H9 (cell line): ENCODE measurements around the gene PROX1. TPM values are rescaled to one million over a fixed set of nuclear protein-coding genes. Genes with fewer than 3 reads are reported as not detected.
A peak's percentile ranks its signal among the peaks of the same experiment; 100 is the strongest.

Source experiments
- DNase-seq: peaks from one replicate; pipeline ENCODE4 v3.0.0-alpha.2; 2017
- H2AFZ ChIP-seq: one replicate; pipeline ENCODE4 v1.6.1; 2013; ENCODE audit warnings: mild to moderate bottlenecking, low read length, control low read depth, moderate library complexity
- H2AK5ac ChIP-seq: 2 replicates; pipeline ENCODE4 v1.6.1; 2013; ENCODE audit warnings: low read length, control low read depth, mixed read lengths; ENCODE audit not compliant: insufficient read length
- H2BK120ac ChIP-seq: one replicate; pipeline ENCODE4 v1.6.1; 2013; ENCODE audit warnings: low read depth, mild to moderate bottlenecking, low read length, control low read depth, inconsistent platforms; ENCODE audit not compliant: poor library complexity, severe bottlenecking
- H2BK12ac ChIP-seq: 2 replicates; pipeline ENCODE4 v1.6.1; 2013; ENCODE audit warnings: low read length, control low read depth, mixed read lengths, low read depth; ENCODE audit not compliant: insufficient read length
- H2BK15ac ChIP-seq: 2 replicates; pipeline ENCODE4 v1.6.1; 2013; ENCODE audit warnings: low read depth, low read length, control low read depth
- H2BK20ac ChIP-seq: one replicate; pipeline ENCODE4 v1.6.1; 2013; ENCODE audit warnings: low read depth, mild to moderate bottlenecking, low read length, control low read depth, inconsistent platforms; ENCODE audit not compliant: poor library complexity, severe bottlenecking
- H2BK5ac ChIP-seq: 2 replicates; pipeline ENCODE4 v1.6.1; 2013; ENCODE audit warnings: low read length, control low read depth, mixed read lengths; ENCODE audit not compliant: insufficient read length
- H3K14ac ChIP-seq: 2 replicates; pipeline ENCODE4 v1.6.1; 2013; ENCODE audit warnings: low read length, control low read depth; ENCODE audit not compliant: insufficient read depth
- H3K18ac ChIP-seq: 2 replicates; pipeline ENCODE4 v1.6.1; 2013; ENCODE audit warnings: low read depth, mild to moderate bottlenecking, mixed read lengths, low read length, control low read depth; ENCODE audit not compliant: insufficient read length
- H3K23ac ChIP-seq: 2 replicates; pipeline ENCODE4 v1.6.1; 2013; ENCODE audit warnings: low read length, control low read depth, mixed read lengths, low read depth; ENCODE audit not compliant: insufficient read length
- H3K23me2 ChIP-seq: 2 replicates; pipeline ENCODE4 v1.6.1; 2013; ENCODE audit warnings: low read depth, mild to moderate bottlenecking, mixed read lengths, low read length, control low read depth; ENCODE audit not compliant: insufficient read length, poor library complexity, severe bottlenecking
- H3K27ac ChIP-seq: 2 replicates; pipeline ENCODE4 v1.5.1; 2013; ENCODE audit warnings: low read length, control low read depth, mixed read lengths, low read depth; ENCODE audit not compliant: insufficient read length
- H3K27me3 ChIP-seq: 2 replicates; pipeline ENCODE4 v1.6.1; 2013; ENCODE audit warnings: low read length, control low read depth, inconsistent platforms; ENCODE audit not compliant: insufficient read depth
- H3K4ac ChIP-seq: 2 replicates; pipeline ENCODE4 v1.6.1; 2013; ENCODE audit warnings: low read depth, mild to moderate bottlenecking, control low read depth, inconsistent platforms, low read length, moderate library complexity
- H3K4me1 ChIP-seq: 2 replicates; pipeline ENCODE4 v1.6.1; 2013; ENCODE audit warnings: low read length, control low read depth, inconsistent platforms; ENCODE audit not compliant: insufficient read depth
- H3K4me2 ChIP-seq: 2 replicates; pipeline ENCODE4 v1.6.1; 2013; ENCODE audit warnings: low read length, control low read depth, mixed read lengths; ENCODE audit not compliant: insufficient read length, insufficient read depth
- H3K56ac ChIP-seq: 2 replicates; pipeline ENCODE4 v1.6.1; 2013; ENCODE audit warnings: low read depth, mild to moderate bottlenecking, mixed read lengths, low read length, control low read depth; ENCODE audit not compliant: insufficient read length
- H3K79me1 ChIP-seq: 2 replicates; pipeline ENCODE4 v1.6.1; 2013; ENCODE audit warnings: low read depth, mild to moderate bottlenecking, moderate library complexity, low read length, control low read depth, inconsistent platforms; ENCODE audit not compliant: insufficient read depth, poor library complexity, severe bottlenecking
- H3K79me2 ChIP-seq: 2 replicates; pipeline ENCODE4 v1.6.1; 2013; ENCODE audit warnings: low read length, control low read depth, inconsistent platforms; ENCODE audit not compliant: insufficient read depth
- H3K9ac ChIP-seq: 2 replicates; pipeline ENCODE4 v1.6.1; 2013; ENCODE audit warnings: low read length, control low read depth, mixed read lengths; ENCODE audit not compliant: insufficient read length; ENCODE audit errors: extremely low read depth
- H3K9me3 ChIP-seq: one replicate; pipeline ENCODE4 v1.6.1; 2013; ENCODE audit warnings: low read depth, low read length, inconsistent platforms; ENCODE audit not compliant: control insufficient read depth
- H3T11ph ChIP-seq: one replicate; pipeline ENCODE4 v1.6.1; 2013; ENCODE audit warnings: mild to moderate bottlenecking, low read length, control low read depth, inconsistent platforms
- H4K20me1 ChIP-seq: one replicate; pipeline ENCODE4 v1.6.1; 2013; ENCODE audit not compliant: control insufficient read depth, insufficient read length, insufficient read depth
- H4K5ac ChIP-seq: 2 replicates; pipeline ENCODE4 v1.6.1; 2013; ENCODE audit warnings: low read depth, mild to moderate bottlenecking, mixed read lengths, low read length, control low read depth; ENCODE audit not compliant: insufficient read length
- H4K8ac ChIP-seq: replicated peaks from 2 replicates; pipeline ENCODE4 v1.6.1; 2013; ENCODE audit warnings: low read length, control low read depth, mixed read lengths, low read depth; ENCODE audit not compliant: insufficient read length
- H4K91ac ChIP-seq: 2 replicates; pipeline ENCODE4 v1.6.1; 2013; ENCODE audit warnings: low read depth, mild to moderate bottlenecking, moderate library complexity, mixed read lengths, low read length, control low read depth; ENCODE audit not compliant: insufficient read length
- H3K27ac Mint-ChIP-seq, 3 experiments: 2 replicates in 2 of 3; 3 replicates in 1 of 3; pipeline ENCODE4 v1.8.0; 2020 to 2021; ENCODE audit warnings: mixed read lengths in 3 of 3, mild to moderate bottlenecking in 1 of 3, moderate library complexity in 1 of 3
- H3K27me3 Mint-ChIP-seq: 2 replicates; pipeline ENCODE4 v1.8.0; 2021; ENCODE audit warnings: low read depth, mild to moderate bottlenecking, moderate library complexity, mixed read lengths
- H3K36me3 Mint-ChIP-seq, 3 experiments: 2 replicates in 2 of 3; 3 replicates in 1 of 3; pipeline ENCODE4 v1.8.0; 2020 to 2021; ENCODE audit warnings: low read depth in 3 of 3, mixed read lengths in 3 of 3; ENCODE audit not compliant: insufficient read depth in 1 of 3
- H3K4me1 Mint-ChIP-seq, 2 experiments: 2 replicates each; pipeline ENCODE4 v1.8.0; 2020; ENCODE audit warnings: mixed read lengths in 2 of 2
- H3K4me3 Mint-ChIP-seq, 2 experiments: 2 replicates in 1 of 2; 3 replicates in 1 of 2; pipeline ENCODE4 v1.8.0; 2020 to 2021; ENCODE audit warnings: mild to moderate bottlenecking in 2 of 2, mixed read lengths in 2 of 2, moderate library complexity in 1 of 2
- H3K9me3 Mint-ChIP-seq, 2 experiments: 2 replicates in 1 of 2; 3 replicates in 1 of 2; pipeline ENCODE4 v1.8.0; 2020; ENCODE audit warnings: mild to moderate bottlenecking in 2 of 2, mixed read lengths in 2 of 2, moderate library complexity in 1 of 2
- WGBS: extraction: QIAGEN DNeasy Blood & Tissue Kit; methylation state at CpG from one replicate; pipeline ENCODE4 v1.1.7; 2013; ENCODE audit warnings: missing lambda C conversion rate, low lambda C conversion rate, mixed read lengths; ENCODE audit not compliant: insufficient read length; ENCODE audit errors: extremely low coverage; 5-methylcytosine and 5-hydroxymethylcytosine counted together
- total RNA-seq: library from RNA; stranded (reverse); gene quantifications from 2 replicates; pipeline ENCODE4 v1.2.1, GENCODE V29; 2021
- TF ChIP-seq, protein P1 (sequence below): fragments of 200-600 bp; sonication (generic); conservative IDR thresholded peaks from 3 replicates; pipeline ENCODE4 v1.8.0; 2021; ENCODE audit warnings: antibody characterized with exemption, mild to moderate bottlenecking

PROX1 gene
- total RNA-seq, 1 experiment from 2014 or later = 0.72 TPM

DNA sequence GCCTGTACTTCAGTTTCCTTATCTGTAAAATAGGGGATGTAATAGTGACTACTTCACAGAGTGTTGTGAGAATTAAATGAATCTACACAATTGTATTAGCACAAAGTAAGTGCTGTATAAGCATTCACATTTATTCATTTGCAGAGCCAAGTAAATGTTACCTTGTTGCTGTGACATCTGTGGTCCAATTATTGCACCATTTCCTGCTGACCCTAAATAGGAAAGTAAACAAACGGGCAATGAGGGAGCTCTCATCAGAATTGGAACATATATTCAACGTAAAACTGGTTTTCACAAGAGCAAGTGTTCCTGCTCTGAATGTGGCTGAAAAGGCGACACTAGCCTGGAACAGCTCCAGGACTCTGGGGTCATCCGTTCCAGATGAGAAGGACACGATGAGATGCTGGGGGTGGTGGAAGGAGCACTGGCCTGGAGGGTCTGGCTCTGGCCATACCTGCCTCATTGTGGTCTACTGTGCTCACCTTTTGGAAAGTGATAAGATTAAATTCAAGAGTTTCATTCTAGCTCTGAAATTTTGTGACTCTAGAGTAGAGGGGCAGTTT is 34.5 kb downstream of the PROX1 start:
- H2BK12ac ChIP-seq = no peak overlapping the region
- no peak overlapping the region for H4K91ac ChIP-seq
- H2BK120ac ChIP-seq = no peak overlapping the region
- no peak overlapping the region for H4K5ac ChIP-seq
- H2AFZ ChIP-seq = no peak overlapping the region
- WGBS = no CpG with 5 or more reads among the region's 5 CpGs
- H3K14ac ChIP-seq = no peak overlapping the region
- no peaks in the 10 kb centered on the region for H3K9me3 ChIP-seq
- no peak overlapping the region for H3K56ac ChIP-seq
- no peak overlapping the region for H3K18ac ChIP-seq
- Mint-ChIP-seq H3K4me1 (peaks cover 16 to 33% of the 10 kb centered on the region in 2 experiments), H3K27me3 (no peaks in the 10 kb centered on the region; the same call in 1 of the 2 replicates), H3K27ac (peak overlapping the region in 1 of 3 experiments; percentile 70; a peak in 2 of 7 replicates), H3K36me3 (no peaks in the 10 kb centered on the region), H3K4me3 (no peak overlapping the region), H3K9me3 (no peaks in the 10 kb centered on the region)
- H2BK5ac ChIP-seq = no peak overlapping the region
- H3K23me2 ChIP-seq = no peaks in the 10 kb centered on the region
- H4K20me1 ChIP-seq = no peaks in the 10 kb centered on the region
- H4K8ac ChIP-seq = no peak overlapping the region
- H2BK20ac ChIP-seq = no peak overlapping the region
- H3K4me2 ChIP-seq = no peak overlapping the region
- no peak overlapping the region for H2BK15ac ChIP-seq
- H3K27me3 ChIP-seq = no peaks in the 10 kb centered on the region
- no peaks in the 10 kb centered on the region for H3K79me1 ChIP-seq
- H3K9ac ChIP-seq = no peak overlapping the region
- no peak overlapping the region for H3T11ph ChIP-seq
- H3K23ac ChIP-seq = no peak overlapping the region
- H2AK5ac ChIP-seq = no peak overlapping the region
- TF ChIP-seq, protein P1, sequence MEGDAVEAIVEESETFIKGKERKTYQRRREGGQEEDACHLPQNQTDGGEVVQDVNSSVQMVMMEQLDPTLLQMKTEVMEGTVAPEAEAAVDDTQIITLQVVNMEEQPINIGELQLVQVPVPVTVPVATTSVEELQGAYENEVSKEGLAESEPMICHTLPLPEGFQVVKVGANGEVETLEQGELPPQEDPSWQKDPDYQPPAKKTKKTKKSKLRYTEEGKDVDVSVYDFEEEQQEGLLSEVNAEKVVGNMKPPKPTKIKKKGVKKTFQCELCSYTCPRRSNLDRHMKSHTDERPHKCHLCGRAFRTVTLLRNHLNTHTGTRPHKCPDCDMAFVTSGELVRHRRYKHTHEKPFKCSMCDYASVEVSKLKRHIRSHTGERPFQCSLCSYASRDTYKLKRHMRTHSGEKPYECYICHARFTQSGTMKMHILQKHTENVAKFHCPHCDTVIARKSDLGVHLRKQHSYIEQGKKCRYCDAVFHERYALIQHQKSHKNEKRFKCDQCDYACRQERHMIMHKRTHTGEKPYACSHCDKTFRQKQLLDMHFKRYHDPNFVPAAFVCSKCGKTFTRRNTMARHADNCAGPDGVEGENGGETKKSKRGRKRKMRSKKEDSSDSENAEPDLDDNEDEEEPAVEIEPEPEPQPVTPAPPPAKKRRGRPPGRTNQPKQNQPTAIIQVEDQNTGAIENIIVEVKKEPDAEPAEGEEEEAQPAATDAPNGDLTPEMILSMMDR = no peak
- H3K4me1 ChIP-seq = peaks cover 4% of the 10 kb centered on the region; the same call in 1 of the 2 replicates
- H3K27ac ChIP-seq = no peak overlapping the region
- H3K4ac ChIP-seq = no peak overlapping the region
- DNase-seq = no peak
- no peaks in the 10 kb centered on the region for H3K79me2 ChIP-seq
